Karpas-422 (cell line): ENCODE results near the gene NR6A1. TPM values are rescaled to one million over a fixed set of nuclear protein-coding genes. Genes with fewer than 3 reads are reported as not detected.

Experiments used
- DNase-seq: peaks from one replicate; pipeline ENCODE4 v3.0.0-alpha.2; 2015
- H2AFZ ChIP-seq: fragments of 200-600 bp; sonication (generic); 2 replicates; pipeline ENCODE4 v1.6.1; 2014; ENCODE audit warnings: antibody characterized with exemption, low read length, mixed read lengths
- H3K27ac ChIP-seq: fragments of 200-600 bp; sonication (generic); 2 replicates; pipeline ENCODE4 v1.5.1; 2014; ENCODE audit warnings: mild to moderate bottlenecking, low read length, moderate library complexity
- H3K27me3 ChIP-seq: fragments of 200-600 bp; sonication (generic); 2 replicates; pipeline ENCODE4 v1.6.1; 2014; ENCODE audit warnings: low read length, mixed read lengths
- H3K36me3 ChIP-seq: fragments of 200-600 bp; sonication (generic); 2 replicates; pipeline ENCODE4 v1.6.1; 2014; ENCODE audit warnings: low read length, mixed read lengths; ENCODE audit not compliant: insufficient read depth
- H3K4me1 ChIP-seq: fragments of 200-600 bp; sonication (generic); 2 replicates; pipeline ENCODE4 v1.6.1; 2014; ENCODE audit warnings: mild to moderate bottlenecking, low read length, mixed read lengths
- H3K4me2 ChIP-seq: fragments of 200-600 bp; sonication (generic); 2 replicates; pipeline ENCODE4 v1.6.1; 2014; ENCODE audit warnings: low read length, low read depth, mild to moderate bottlenecking; ENCODE audit not compliant: poor library complexity, severe bottlenecking
- H3K4me3 ChIP-seq: fragments of 200-600 bp; sonication (generic); 2 replicates; pipeline ENCODE4 v1.5.1; 2014; ENCODE audit warnings: mild to moderate bottlenecking, antibody characterized with exemption, low read length, mixed read lengths
- H3K79me2 ChIP-seq: fragments of 200-600 bp; sonication (generic); 2 replicates; pipeline ENCODE4 v1.6.1; 2014; ENCODE audit warnings: mild to moderate bottlenecking, low read length, mixed read lengths
- H3K9ac ChIP-seq: fragments of 200-600 bp; sonication (generic); 2 replicates; pipeline ENCODE4 v1.6.0; 2014; ENCODE audit warnings: low read length
- H3K9me2 ChIP-seq: fragments of 200-600 bp; sonication (generic), shearing (Covaris generic); replicated peaks from 2 replicates; pipeline ENCODE4 v1.6.0; 2014; ENCODE audit warnings: mild to moderate bottlenecking, low read length, moderate library complexity; ENCODE audit not compliant: insufficient read depth
- H3K9me3 ChIP-seq: fragments of 300-700, 200-600 bp; sonication (generic); 2 replicates; pipeline ENCODE4 v1.6.1; 2014; ENCODE audit warnings: low read length, mixed read lengths
- H4K20me1 ChIP-seq: fragments of 200-600 bp; sonication (generic); 2 replicates; pipeline ENCODE4 v1.6.1; 2014; ENCODE audit warnings: mild to moderate bottlenecking, antibody characterized with exemption, low read length, low read depth; ENCODE audit not compliant: insufficient read depth
- total RNA-seq: library from RNA; depleted of rRNA; stranded (reverse); fragments of >200 nt; shearing (Covaris generic); gene quantifications from 2 replicates; pipeline ENCODE4 v1.2.3, GENCODE V29; 2014; ENCODE audit warnings: low replicate concordance

NR6A1 gene
- total RNA-seq, 1 experiment from 2014 or later = 3.1 TPM

- no peaks in the 10 kb centered on the region for H3K36me3 ChIP-seq
- H3K9me2 ChIP-seq = no peaks in the 10 kb centered on the region
- H3K4me1 ChIP-seq = peaks cover 15% of the 10 kb centered on the region
- H3K79me2 ChIP-seq = no peaks in the 10 kb centered on the region
- no peaks in the 10 kb centered on the region; the same call in 1 of the 2 replicates for H4K20me1 ChIP-seq
- no peak for DNase-seq
- no peak overlapping the region for H3K4me3 ChIP-seq
- no peak overlapping the region for H3K27ac ChIP-seq
- no peak overlapping the region for H3K9ac ChIP-seq
- H3K9me3 ChIP-seq = no peaks in the 10 kb centered on the region
- no peaks in the 10 kb centered on the region for H3K27me3 ChIP-seq
- no peak overlapping the region for H3K4me2 ChIP-seq
- H2AFZ ChIP-seq = no peak overlapping the region
Observed at GRCh38 chr9:124475868-124476690, 295.0 kb downstream of the NR6A1 start.

- Histone ChIP-seq H3K4me1 (peaks cover 13% of the 10 kb centered on the region), H3K9me2 (no peaks in the 10 kb centered on the region), H3K36me3 (no peaks in the 10 kb centered on the region), H3K79me2 (no peaks in the 10 kb centered on the region), H3K27me3 (no peaks in the 10 kb centered on the region), H3K9me3 (no peaks in the 10 kb centered on the region), H2AFZ (no peak overlapping the region), H4K20me1 (no peaks in the 10 kb centered on the region; the same call in 1 of the 2 replicates), H3K27ac (no peak overlapping the region), H3K4me3 (no peak overlapping the region), H3K9ac (no peak overlapping the region), H3K4me2 (no peak overlapping the region)
- DNase-seq = no peak
Observed at GRCh38 chr9:124475158-124475867, 295.8 kb downstream of the NR6A1 start.

- no peaks in the 10 kb centered on the region; the same call in 1 of the 2 replicates for H4K20me1 ChIP-seq
- no peaks in the 10 kb centered on the region for H3K9me2 ChIP-seq
- H3K9me3 ChIP-seq = no peaks in the 10 kb centered on the region
- H3K36me3 ChIP-seq = no peaks in the 10 kb centered on the region
- H3K27ac ChIP-seq = no peak overlapping the region
- H3K4me2 ChIP-seq = no peak overlapping the region
- no peak overlapping the region for H3K9ac ChIP-seq
- H3K4me3 ChIP-seq = no peak overlapping the region
- H3K79me2 ChIP-seq = no peaks in the 10 kb centered on the region
- no peaks in the 10 kb centered on the region for H3K27me3 ChIP-seq
- no peak for DNase-seq
- peaks cover 9% of the 10 kb centered on the region; the same call in 1 of the 2 replicates for H3K4me1 ChIP-seq
- no peak overlapping the region for H2AFZ ChIP-seq
Observed at GRCh38 chr9:124474151-124474550, 297.0 kb downstream of the NR6A1 start.

GRCh38 chr9:124473310-124473709 lies 297.8 kb downstream of the NR6A1 start:
- no peak for DNase-seq
- no peak overlapping the region for H2AFZ ChIP-seq
- peaks cover 9% of the 10 kb centered on the region; the same call in 1 of the 2 replicates for H3K4me1 ChIP-seq
- no peak overlapping the region for H3K4me2 ChIP-seq
- H3K9me2 ChIP-seq = no peaks in the 10 kb centered on the region
- no peaks in the 10 kb centered on the region for H3K36me3 ChIP-seq
- no peaks in the 10 kb centered on the region for H3K27me3 ChIP-seq
- no peak overlapping the region for H3K4me3 ChIP-seq
- no peaks in the 10 kb centered on the region for H3K79me2 ChIP-seq
- H3K27ac ChIP-seq = no peak overlapping the region
- no peaks in the 10 kb centered on the region; the same call in 1 of the 2 replicates for H4K20me1 ChIP-seq
- no peaks in the 10 kb centered on the region for H3K9me3 ChIP-seq
- no peak overlapping the region for H3K9ac ChIP-seq

- DNase-seq = no peak
- Histone ChIP-seq H3K4me1 (peaks cover 9% of the 10 kb centered on the region; the same call in 1 of the 2 replicates), H2AFZ (no peak overlapping the region), H3K9me2 (no peaks in the 10 kb centered on the region), H3K9ac (no peak overlapping the region), H4K20me1 (no peaks in the 10 kb centered on the region; the same call in 1 of the 2 replicates), H3K27ac (no peak overlapping the region), H3K4me2 (no peak overlapping the region), H3K27me3 (no peaks in the 10 kb centered on the region), H3K9me3 (no peaks in the 10 kb centered on the region), H3K4me3 (no peak overlapping the region), H3K36me3 (no peaks in the 10 kb centered on the region), H3K79me2 (no peaks in the 10 kb centered on the region)
Observed at GRCh38 chr9:124472770-124473169, 298.3 kb downstream of the NR6A1 start.

- Histone ChIP-seq H3K9me3 (no peaks in the 10 kb centered on the region), H3K79me2 (no peaks in the 10 kb centered on the region), H3K9ac (no peak overlapping the region), H3K27me3 (no peaks in the 10 kb centered on the region), H4K20me1 (no peaks in the 10 kb centered on the region; the same call in 1 of the 2 replicates), H3K4me1 (peaks cover 9% of the 10 kb centered on the region; the same call in 1 of the 2 replicates), H3K4me2 (no peak overlapping the region), H3K9me2 (no peaks in the 10 kb centered on the region), H3K36me3 (no peaks in the 10 kb centered on the region), H2AFZ (no peak overlapping the region), H3K27ac (no peak overlapping the region), H3K4me3 (no peak overlapping the region)
- no peak for DNase-seq
Observed at GRCh38 chr9:124471761-124472160, 299.4 kb downstream of the NR6A1 start.

GRCh38 chr9:124470726-124471125 lies 300.4 kb downstream of the NR6A1 start:
- H3K9me2 ChIP-seq = no peaks in the 10 kb centered on the region
- no peaks in the 10 kb centered on the region for H4K20me1 ChIP-seq
- H3K27me3 ChIP-seq = no peaks in the 10 kb centered on the region
- no peaks in the 10 kb centered on the region for H3K36me3 ChIP-seq
- H2AFZ ChIP-seq = no peak overlapping the region
- no peak overlapping the region for H3K4me2 ChIP-seq
- no peak for DNase-seq
- no peaks in the 10 kb centered on the region for H3K9me3 ChIP-seq
- no peak overlapping the region for H3K27ac ChIP-seq
- H3K9ac ChIP-seq = no peak overlapping the region
- H3K79me2 ChIP-seq = no peaks in the 10 kb centered on the region
- H3K4me1 ChIP-seq = peaks cover under 1% of the 10 kb centered on the region; the same call in 1 of the 2 replicates
- no peak overlapping the region for H3K4me3 ChIP-seq

GRCh38 chr9:124470306-124470705 lies 300.8 kb downstream of the NR6A1 start:
- H3K79me2 ChIP-seq = no peaks in the 10 kb centered on the region
- no peak overlapping the region for H3K4me2 ChIP-seq
- no peaks in the 10 kb centered on the region for H3K9me2 ChIP-seq
- H3K36me3 ChIP-seq = no peaks in the 10 kb centered on the region
- no peaks in the 10 kb centered on the region for H3K27me3 ChIP-seq
- H3K27ac ChIP-seq = no peak overlapping the region
- no peak overlapping the region for H3K9ac ChIP-seq
- no peaks in the 10 kb centered on the region for H3K9me3 ChIP-seq
- H4K20me1 ChIP-seq = no peaks in the 10 kb centered on the region
- H3K4me1 ChIP-seq = no peaks in the 10 kb centered on the region
- no peak for DNase-seq
- no peak overlapping the region for H3K4me3 ChIP-seq
- no peak overlapping the region for H2AFZ ChIP-seq
